ENCODE measurements around the gene NELFCD.

DNA sequence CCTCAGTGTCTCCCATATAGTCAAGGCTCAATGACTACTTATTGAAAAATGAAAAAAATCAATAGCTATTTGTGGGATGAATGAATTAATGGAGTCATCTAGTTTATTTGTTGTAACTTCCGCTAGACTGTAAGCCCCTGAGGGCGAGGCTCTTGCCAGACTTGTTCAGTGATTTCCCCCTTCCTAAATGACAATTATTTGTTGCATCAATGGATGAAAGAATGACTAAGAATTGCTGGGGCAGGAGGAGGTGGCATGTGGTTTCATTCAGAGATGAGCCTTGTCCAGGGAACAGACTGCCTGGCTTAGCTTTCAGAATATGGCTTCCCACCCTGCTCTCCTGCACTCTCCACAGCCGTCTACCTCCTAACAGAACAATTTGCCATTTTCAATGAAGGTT is 62.6 kb downstream of the NELFCD start:
- no peak for TF ChIP-seq POLR2AphosphoS5 (IDR thresholded peaks at IDR 0.05)
- no peak for TF ChIP-seq POLR2A (IDR thresholded peaks at IDR 0.05)
- TF ChIP-seq, protein P1, sequence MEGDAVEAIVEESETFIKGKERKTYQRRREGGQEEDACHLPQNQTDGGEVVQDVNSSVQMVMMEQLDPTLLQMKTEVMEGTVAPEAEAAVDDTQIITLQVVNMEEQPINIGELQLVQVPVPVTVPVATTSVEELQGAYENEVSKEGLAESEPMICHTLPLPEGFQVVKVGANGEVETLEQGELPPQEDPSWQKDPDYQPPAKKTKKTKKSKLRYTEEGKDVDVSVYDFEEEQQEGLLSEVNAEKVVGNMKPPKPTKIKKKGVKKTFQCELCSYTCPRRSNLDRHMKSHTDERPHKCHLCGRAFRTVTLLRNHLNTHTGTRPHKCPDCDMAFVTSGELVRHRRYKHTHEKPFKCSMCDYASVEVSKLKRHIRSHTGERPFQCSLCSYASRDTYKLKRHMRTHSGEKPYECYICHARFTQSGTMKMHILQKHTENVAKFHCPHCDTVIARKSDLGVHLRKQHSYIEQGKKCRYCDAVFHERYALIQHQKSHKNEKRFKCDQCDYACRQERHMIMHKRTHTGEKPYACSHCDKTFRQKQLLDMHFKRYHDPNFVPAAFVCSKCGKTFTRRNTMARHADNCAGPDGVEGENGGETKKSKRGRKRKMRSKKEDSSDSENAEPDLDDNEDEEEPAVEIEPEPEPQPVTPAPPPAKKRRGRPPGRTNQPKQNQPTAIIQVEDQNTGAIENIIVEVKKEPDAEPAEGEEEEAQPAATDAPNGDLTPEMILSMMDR (IDR thresholded peaks at IDR 0.05), result no peak
- no peak for TF ChIP-seq EP300 (IDR thresholded peaks at IDR 0.05; ENCODE audit: low read depth)

Measured in transverse colon (tissue), 4 donors.